Measurements from ENCODE around the gene LRMDA.

The LRMDA gene

DNA sequence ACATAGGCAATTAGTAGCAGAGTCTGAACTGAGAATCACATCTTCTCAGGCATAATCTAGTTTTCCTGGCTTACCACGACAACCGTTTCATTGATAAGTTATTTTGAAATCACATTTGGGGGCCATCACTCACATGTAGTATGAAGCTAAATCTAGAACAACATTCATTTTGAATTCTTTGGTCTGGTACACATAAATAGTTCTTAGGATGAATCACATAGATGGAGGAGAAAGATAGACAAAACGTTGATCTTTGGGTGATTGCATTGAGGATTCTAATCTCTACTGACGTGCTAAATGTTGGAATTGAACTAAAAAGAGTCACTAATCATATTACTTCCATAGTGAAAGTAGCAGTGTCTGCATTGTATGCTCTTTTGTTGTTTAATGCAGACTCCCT lies 1022.6 kb downstream of the LRMDA start:
- Mint-ChIP-seq H3K36me3 (ENCODE audit: low read depth) (no peaks in the 10 kb centered on the region), H3K9me3 (no peaks in the 10 kb centered on the region), H3K4me3 (no peak overlapping the region), H3K27ac (no peak overlapping the region), H3K4me1 (ENCODE audit: low read depth) (no peaks in the 10 kb centered on the region), H3K27me3 (ENCODE audit: low read depth) (no peaks in the 10 kb centered on the region)

DNA sequence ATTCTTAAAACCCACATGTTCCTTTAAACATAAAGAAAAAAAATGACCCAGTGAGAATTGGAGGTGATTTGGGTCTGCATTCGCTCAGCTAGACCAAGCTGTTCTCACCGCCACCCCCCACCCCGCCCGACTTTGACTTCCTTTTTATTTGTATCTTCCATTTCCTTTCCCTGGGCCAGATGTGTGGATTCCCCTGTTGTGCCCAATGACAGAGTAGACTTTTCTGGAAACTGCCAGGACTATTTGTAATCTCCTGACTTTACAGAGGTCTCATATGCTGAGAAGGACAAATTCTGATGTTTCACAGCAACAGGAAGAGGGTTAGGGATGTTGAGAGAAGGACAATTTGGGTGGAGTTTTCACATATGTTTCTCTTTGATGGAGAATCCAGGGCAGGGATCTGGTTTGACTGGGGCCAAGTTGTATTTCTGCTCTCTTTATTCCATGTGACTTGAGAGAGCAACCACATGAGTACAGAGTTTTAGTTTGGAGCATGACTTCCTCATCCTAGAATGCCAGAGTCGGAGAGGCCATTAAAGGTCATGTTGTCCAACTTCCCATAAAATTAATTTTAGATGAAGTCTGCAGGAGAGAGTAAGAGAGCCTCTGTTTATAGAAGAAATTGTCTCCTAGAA lies 1023.2 kb downstream of the LRMDA start:
- H3K9me3 Mint-ChIP-seq, result no peaks in the 10 kb centered on the region
- H3K27ac Mint-ChIP-seq, result no peak overlapping the region
- no peaks in the 10 kb centered on the region for H3K36me3 Mint-ChIP-seq (ENCODE audit: low read depth)
- H3K4me3 Mint-ChIP-seq, result no peak overlapping the region
- H3K27me3 Mint-ChIP-seq (ENCODE audit: low read depth), result no peaks in the 10 kb centered on the region
- no peaks in the 10 kb centered on the region for H3K4me1 Mint-ChIP-seq (ENCODE audit: low read depth)

DNA sequence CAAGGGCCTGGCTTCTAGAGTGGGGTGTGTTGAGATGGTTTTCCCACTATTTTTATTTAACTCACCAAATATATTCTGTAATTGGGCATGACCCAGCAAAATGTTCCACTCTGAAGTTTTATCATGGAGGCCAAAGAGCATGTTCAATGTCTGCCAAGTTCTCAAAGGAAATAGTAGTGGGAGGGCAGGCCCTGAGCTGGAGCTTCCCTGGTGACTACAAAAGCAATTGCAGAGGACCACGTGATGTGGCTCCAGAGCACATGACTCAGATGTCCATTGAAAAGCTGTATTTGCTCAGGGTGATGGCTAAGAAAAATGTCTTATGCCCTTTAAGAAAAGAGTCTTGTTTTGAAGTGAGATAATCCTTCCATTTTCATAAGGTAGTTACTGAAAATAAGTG lies 1024.8 kb downstream of the LRMDA start:
- Mint-ChIP-seq H3K4me1 (ENCODE audit: low read depth) (no peaks in the 10 kb centered on the region), H3K4me3 (no peak overlapping the region), H3K27me3 (ENCODE audit: low read depth) (no peaks in the 10 kb centered on the region), H3K27ac (no peak overlapping the region), H3K9me3 (no peaks in the 10 kb centered on the region), H3K36me3 (ENCODE audit: low read depth) (no peaks in the 10 kb centered on the region)

DNA sequence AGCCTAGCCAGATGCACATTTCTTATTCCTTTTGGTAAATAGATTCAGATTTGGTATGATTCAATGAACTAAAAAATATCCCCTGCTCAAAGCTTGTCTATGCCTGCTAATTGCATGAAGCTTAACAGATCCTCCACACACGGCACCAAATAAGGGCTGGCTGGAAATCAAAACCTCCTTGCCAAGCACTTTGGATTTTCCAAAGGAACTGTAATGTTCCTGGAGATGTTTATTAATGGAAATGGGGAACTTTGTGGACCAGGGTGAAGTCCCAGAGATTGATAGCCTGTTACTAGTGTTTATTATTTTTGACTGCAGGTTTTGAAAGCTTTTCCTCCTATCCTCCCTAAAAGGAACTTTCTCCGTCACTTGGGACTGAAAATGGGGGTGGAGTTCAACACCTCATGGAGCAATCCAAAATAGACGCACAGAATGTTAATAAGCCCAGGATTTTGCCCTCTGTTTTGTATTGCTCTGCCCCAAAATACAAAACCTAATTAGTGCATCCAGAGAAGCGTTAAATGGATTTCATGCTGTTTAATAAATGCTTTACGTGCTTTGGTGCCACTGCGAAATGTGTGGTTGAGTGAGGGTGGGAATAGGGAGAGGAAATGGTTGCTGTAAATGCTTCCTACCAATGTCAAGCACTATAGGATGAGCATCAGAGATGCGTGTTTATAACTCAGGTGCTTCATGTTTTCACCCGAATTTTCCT lies 1027.7 kb downstream of the LRMDA start:
- Mint-ChIP-seq H3K9me3 (no peaks in the 10 kb centered on the region), H3K27ac (no peak overlapping the region), H3K36me3 (ENCODE audit: low read depth) (no peaks in the 10 kb centered on the region), H3K4me1 (ENCODE audit: low read depth) (no peaks in the 10 kb centered on the region), H3K27me3 (ENCODE audit: low read depth) (no peaks in the 10 kb centered on the region), H3K4me3 (no peak overlapping the region)

DNA sequence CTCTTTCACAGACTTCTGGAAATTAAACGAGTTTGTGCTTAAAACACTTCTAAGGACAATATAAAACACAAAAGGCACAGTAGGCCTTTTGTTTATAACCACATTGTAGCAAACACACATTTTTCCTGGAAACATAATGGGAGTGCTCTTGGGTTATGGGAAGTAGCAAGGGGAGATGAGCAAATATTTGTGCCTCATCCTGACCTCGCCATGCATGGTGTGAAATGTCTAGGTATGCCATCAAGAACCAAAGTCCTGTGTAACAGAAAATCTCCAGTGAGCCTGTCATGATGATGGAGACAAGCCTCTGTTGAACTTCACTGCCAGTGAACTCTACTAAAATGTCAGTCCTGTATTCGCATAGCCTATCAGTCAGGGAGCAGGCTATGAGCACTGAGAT lies 1029.6 kb downstream of the LRMDA start:
- Mint-ChIP-seq H3K36me3 (ENCODE audit: low read depth) (no peaks in the 10 kb centered on the region), H3K9me3 (no peaks in the 10 kb centered on the region), H3K27ac (no peak overlapping the region), H3K4me3 (no peak overlapping the region), H3K27me3 (ENCODE audit: low read depth) (no peaks in the 10 kb centered on the region), H3K4me1 (ENCODE audit: low read depth) (no peaks in the 10 kb centered on the region)

DNA sequence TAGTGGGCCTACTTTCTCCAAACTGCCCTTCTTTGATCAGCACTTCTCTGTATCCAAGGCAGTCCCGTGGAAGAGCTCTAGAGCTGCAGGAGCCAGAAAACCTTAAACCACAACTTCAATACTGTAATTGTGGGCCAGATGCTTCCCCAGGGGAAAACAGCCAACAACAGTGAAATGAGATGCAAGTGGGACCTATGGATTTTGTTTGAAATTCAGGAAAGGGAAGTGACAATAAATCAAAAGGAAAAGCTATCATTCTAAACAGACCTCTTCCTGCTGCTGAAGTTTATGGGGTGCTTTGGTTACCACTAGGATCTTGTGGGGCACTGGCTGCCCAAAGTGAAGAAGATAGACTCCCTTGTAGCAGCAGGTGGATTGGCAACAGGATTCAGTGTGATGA lies 1031.7 kb downstream of the LRMDA start:
- no peaks in the 10 kb centered on the region for H3K27me3 Mint-ChIP-seq (ENCODE audit: low read depth)
- no peak overlapping the region for H3K27ac Mint-ChIP-seq
- H3K4me1 Mint-ChIP-seq (ENCODE audit: low read depth), result no peaks in the 10 kb centered on the region
- H3K4me3 Mint-ChIP-seq, result no peak overlapping the region
- no peaks in the 10 kb centered on the region for H3K9me3 Mint-ChIP-seq
- H3K36me3 Mint-ChIP-seq (ENCODE audit: low read depth), result no peaks in the 10 kb centered on the region

DNA sequence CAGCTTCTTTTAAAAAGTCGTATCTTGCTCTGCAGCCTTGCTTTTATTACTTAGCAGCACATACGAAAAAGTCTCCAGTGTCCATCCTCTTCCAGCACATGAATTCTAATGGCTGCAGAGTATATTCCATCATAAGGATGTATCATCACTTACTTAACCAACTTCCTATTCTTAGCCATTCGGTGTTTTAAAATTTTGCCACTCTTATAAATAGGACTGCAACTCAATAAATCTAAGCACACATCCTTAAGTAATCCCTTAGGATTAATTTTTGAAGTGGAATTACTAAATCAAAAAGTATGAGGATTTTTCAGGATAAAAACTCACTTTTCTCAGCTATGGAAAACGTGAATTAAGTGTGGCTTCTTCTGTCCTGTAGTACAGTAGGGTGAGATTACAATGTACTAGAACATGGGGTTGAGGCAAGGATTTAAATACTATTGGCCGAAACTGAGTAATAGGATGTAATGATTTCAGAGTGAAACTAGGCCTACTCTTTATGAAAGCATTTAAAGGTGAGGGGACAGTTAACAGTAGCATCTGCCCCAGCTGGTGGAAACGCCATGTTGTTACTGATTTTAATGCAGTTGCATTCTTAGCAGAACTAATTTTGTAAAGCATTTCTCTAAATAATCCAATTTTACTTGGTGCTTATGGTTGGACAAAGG lies 1035.5 kb downstream of the LRMDA start:
- H3K4me1 Mint-ChIP-seq (ENCODE audit: low read depth), result no peaks in the 10 kb centered on the region
- H3K27ac Mint-ChIP-seq, result no peak overlapping the region
- no peaks in the 10 kb centered on the region for H3K27me3 Mint-ChIP-seq (ENCODE audit: low read depth)
- no peak overlapping the region for H3K4me3 Mint-ChIP-seq
- H3K9me3 Mint-ChIP-seq, result no peaks in the 10 kb centered on the region
- no peaks in the 10 kb centered on the region for H3K36me3 Mint-ChIP-seq (ENCODE audit: low read depth)

DNA sequence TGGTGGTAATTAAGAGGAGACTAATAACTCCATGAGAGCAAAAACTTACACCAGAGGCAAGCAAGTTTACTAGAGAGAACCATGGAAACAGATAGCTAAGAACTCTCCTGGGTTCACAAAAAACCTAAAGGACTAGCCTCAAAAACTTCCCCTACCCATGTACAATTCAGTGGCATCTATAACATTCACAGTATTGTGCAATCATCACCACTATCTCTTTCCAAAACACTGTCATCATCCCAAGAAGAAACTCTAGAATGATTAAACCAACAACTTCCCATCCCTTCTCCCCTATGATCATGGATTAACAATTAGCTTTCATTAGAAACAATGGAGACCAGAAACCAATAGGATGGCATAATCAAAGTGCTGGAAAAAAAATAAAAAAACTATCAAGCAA lies 1038.3 kb downstream of the LRMDA start:
- no peak overlapping the region for H3K27ac Mint-ChIP-seq
- no peak overlapping the region for H3K4me3 Mint-ChIP-seq
- no peaks in the 10 kb centered on the region for H3K36me3 Mint-ChIP-seq (ENCODE audit: low read depth)
- H3K4me1 Mint-ChIP-seq (ENCODE audit: low read depth), result no peaks in the 10 kb centered on the region
- no peaks in the 10 kb centered on the region for H3K27me3 Mint-ChIP-seq (ENCODE audit: low read depth)
- H3K9me3 Mint-ChIP-seq, result no peaks in the 10 kb centered on the region

DNA sequence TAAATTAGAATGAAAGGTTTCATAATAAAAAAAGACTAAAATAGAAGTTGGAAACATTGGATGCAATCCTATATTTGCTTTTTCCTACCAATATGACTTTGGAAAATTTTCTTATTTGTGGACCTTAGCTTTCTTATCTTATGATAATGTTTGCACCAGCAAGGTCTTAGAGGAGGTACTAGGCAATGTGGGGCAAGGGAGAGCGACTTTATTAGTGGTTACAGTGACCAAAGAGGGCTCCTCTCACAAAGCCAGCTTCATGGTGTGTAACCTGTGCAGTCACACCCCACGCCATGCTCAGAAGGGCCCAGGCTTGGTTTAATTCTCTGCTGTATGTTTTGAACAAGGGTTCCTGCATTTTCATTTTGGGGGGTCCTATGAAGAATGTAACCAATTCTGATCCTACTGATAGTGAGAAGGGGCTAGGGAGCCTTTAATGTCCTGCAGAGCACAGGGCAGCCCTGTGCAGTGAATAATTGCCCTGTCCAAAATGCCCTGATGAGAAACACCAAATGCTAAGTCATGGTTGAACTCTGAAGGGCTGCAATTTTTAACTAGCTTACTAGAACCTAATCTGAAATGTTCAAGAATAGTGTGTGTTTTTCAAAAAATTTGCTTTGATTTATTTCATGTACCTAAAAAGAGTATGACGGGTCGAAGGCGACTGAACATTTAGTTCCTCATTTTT lies 1047.8 kb downstream of the LRMDA start:
- no peaks in the 10 kb centered on the region for H3K27me3 Mint-ChIP-seq (ENCODE audit: low read depth)
- no peaks in the 10 kb centered on the region for H3K9me3 Mint-ChIP-seq
- H3K4me3 Mint-ChIP-seq, result no peak overlapping the region
- no peak overlapping the region for H3K27ac Mint-ChIP-seq
- H3K36me3 Mint-ChIP-seq (ENCODE audit: low read depth), result no peaks in the 10 kb centered on the region
- no peaks in the 10 kb centered on the region for H3K4me1 Mint-ChIP-seq (ENCODE audit: low read depth)

DNA sequence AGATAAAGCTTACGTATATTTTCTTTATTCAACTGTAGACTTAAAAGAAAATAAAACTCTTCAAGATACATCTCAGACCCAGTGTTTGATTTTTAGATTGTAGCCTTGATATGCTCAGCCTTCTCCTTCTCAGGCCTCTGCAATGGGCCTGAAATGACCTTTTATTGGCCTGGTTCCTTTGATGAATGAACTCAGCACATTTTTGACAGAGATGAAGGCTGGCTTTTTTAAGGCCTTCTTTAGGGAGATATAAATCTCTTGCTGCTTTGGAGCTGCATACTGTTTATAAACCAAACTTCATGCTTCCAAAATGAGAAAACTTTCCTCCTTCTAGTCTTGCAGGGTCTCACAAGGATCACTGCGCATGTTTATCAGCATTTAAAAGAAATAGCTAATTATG lies 1049.8 kb downstream of the LRMDA start:
- Mint-ChIP-seq H3K27me3 (ENCODE audit: low read depth) (no peaks in the 10 kb centered on the region), H3K27ac (no peak overlapping the region), H3K4me3 (no peak overlapping the region), H3K36me3 (ENCODE audit: low read depth) (no peaks in the 10 kb centered on the region), H3K4me1 (ENCODE audit: low read depth) (no peaks in the 10 kb centered on the region), H3K9me3 (no peaks in the 10 kb centered on the region)

DNA sequence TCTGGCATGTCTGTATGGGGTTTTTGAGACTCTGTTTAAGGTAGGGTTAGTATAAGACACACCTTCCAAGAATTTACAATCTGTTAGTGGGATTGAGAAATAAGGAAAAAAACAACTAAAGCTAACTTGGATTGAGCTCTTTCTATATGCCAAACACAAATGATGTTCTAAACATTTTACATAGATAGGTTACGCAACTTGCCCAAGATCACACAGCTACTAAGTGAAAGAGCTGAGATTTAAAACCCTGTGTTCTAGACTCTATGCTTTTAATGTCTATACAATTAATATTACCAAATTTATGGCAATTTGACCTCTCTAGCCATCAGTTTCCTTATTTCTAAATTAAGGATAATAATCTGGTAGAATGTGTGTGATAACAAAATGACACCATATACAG lies 1056.2 kb downstream of the LRMDA start:
- no peaks in the 10 kb centered on the region for H3K4me1 Mint-ChIP-seq (ENCODE audit: low read depth)
- H3K36me3 Mint-ChIP-seq (ENCODE audit: low read depth), result no peaks in the 10 kb centered on the region
- no peaks in the 10 kb centered on the region for H3K27me3 Mint-ChIP-seq (ENCODE audit: low read depth)
- peaks cover 24% of the 10 kb centered on the region for H3K9me3 Mint-ChIP-seq
- no peak overlapping the region for H3K4me3 Mint-ChIP-seq
- H3K27ac Mint-ChIP-seq, result no peak overlapping the region

DNA sequence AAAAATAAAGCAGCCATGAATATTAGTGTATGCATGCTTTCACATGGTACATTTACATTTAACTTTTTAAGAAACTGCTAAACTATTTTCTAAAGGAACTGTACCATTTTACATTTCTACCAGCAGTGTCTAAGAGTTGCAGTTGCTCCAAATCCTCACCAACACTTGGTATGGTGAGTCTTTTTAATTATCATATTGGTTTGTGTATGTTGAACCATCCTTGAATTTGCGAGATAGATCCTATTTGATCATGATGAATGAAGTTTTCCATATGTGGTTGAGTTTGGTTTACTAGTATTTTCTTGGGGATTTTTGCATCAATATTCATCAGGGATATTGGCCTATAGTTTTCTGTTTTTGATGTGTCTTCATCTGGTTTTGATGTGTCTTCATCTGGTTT lies 1057.2 kb downstream of the LRMDA start:
- no peaks in the 10 kb centered on the region for H3K4me1 Mint-ChIP-seq (ENCODE audit: low read depth)
- no peak overlapping the region for H3K27ac Mint-ChIP-seq

DNA sequence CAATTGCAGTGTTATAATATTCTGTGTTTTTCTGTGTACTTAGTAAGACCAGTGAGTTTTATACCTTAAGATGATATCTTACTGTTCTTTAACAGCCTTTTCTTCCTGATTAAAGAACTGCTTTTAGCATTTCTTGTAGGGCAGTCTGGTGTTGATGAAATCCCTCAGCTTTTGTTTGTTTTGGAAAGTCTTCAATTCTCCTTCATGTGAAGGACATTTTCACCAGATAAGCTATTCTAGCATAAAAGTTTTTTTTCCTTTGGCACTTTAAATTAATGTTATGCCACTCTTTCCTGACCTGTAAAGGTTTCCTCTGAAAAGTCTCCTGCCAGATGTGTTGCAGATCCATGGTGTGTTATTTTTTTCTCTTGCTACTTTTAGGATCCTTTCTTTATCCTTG lies 1059.8 kb downstream of the LRMDA start:
- no peaks in the 10 kb centered on the region for H3K36me3 Mint-ChIP-seq (ENCODE audit: low read depth)
- H3K4me3 Mint-ChIP-seq, result no peak overlapping the region
- no peaks in the 10 kb centered on the region for H3K27me3 Mint-ChIP-seq (ENCODE audit: low read depth)
- H3K4me1 Mint-ChIP-seq (ENCODE audit: low read depth), result no peaks in the 10 kb centered on the region
- H3K27ac Mint-ChIP-seq, result no peak overlapping the region
- H3K9me3 Mint-ChIP-seq, result peaks cover 24% of the 10 kb centered on the region

More for the DNA sequence above, 1057.2 kb downstream of the LRMDA start:
- H3K4me3 Mint-ChIP-seq, result no peak overlapping the region
- peaks cover 24% of the 10 kb centered on the region for H3K9me3 Mint-ChIP-seq
- H3K36me3 Mint-ChIP-seq (ENCODE audit: low read depth), result no peaks in the 10 kb centered on the region
- H3K27me3 Mint-ChIP-seq (ENCODE audit: low read depth), result no peaks in the 10 kb centered on the region

DNA sequence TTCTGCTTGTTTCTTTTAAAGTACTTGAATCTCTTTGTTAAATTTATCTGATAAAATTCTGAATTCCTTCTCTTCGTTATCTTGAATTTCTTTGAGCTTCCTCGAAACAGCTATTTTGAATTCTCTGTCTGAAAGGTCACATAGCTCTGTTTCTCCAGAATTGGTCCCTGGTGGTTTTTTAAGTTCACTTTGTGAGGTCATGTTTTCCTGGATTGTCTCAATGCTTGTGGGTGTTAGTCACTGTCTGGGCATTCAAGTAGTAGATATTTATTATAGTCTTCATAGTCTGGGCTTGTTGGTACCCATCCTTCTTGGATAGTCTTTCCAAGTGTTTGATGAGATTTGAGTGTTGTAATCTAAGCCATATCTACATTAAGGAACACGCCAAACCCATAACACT lies 1060.6 kb downstream of the LRMDA start:
- Mint-ChIP-seq H3K4me1 (ENCODE audit: low read depth) (no peaks in the 10 kb centered on the region), H3K9me3 (peaks cover 24% of the 10 kb centered on the region), H3K27me3 (ENCODE audit: low read depth) (no peaks in the 10 kb centered on the region), H3K27ac (no peak overlapping the region), H3K36me3 (ENCODE audit: low read depth) (no peaks in the 10 kb centered on the region), H3K4me3 (no peak overlapping the region)

All from T-helper 1 cell treated with Interleukin-12 subunit alpha and Interleukin-12 subunit beta and Interleukin-4 antibody, amounts not matched to agents 30 μg/mL and 1 μg/mL, for 36 hours (primary cell).